IPS-NIHi7 (cell line): ENCODE measurements around the gene MUC5B.
"Not testable (repeated sequence)": the region's sequence is repeated elsewhere in the genome, so short reads cannot be mapped to it uniquely, and the experiment has no call there.

Experiments
- DNase-seq: peaks from one replicate; pipeline ENCODE4 v3.0.0; 2012; ENCODE audit warnings: mixed read lengths; ENCODE audit errors: extremely low spot score

Gene MUC5B

DNA sequence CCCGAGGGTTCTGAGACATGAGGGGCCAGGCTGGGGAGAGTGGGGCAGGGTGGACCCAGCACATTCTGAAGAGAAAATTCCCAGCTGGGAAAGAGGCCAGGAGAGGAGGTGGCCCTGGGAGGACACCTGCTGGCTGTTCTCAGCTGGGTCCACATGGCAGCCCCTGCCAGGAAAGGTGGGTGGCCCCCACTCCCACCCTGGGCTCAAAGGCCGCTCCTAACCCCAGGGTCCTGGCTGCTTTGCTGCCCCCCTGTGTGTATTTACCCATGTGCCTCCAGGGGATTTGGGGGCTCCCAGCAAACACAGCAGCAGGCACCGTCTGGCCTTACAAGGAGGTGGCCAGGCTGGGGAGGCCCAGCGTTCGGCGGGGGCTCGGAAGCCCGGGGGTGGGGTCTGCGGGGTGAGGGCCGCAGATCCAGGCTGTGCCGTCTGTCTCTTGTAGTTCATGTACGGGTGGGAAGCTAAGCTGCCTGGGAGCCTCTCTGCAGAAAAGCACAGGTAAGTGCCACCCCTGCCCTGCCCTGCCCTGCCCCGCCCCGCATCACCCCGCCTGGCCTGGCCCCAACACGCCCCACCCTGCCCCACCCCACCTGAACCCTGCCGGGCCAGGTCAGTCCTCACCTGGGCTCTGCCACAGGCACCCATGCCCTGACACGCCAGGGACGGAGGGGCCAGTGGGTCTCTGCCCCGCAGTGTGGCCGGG is 10.6 kb downstream of the MUC5B start:
- no peak for DNase-seq

- DNase-seq, result no peak
Measured at GRCh38 chr11:1234054-1234720, 11.3 kb downstream of the MUC5B start.

GRCh38 chr11:1234771-1235305 is 12.0 kb downstream of the MUC5B start:
- DNase-seq, result no peak

DNA sequence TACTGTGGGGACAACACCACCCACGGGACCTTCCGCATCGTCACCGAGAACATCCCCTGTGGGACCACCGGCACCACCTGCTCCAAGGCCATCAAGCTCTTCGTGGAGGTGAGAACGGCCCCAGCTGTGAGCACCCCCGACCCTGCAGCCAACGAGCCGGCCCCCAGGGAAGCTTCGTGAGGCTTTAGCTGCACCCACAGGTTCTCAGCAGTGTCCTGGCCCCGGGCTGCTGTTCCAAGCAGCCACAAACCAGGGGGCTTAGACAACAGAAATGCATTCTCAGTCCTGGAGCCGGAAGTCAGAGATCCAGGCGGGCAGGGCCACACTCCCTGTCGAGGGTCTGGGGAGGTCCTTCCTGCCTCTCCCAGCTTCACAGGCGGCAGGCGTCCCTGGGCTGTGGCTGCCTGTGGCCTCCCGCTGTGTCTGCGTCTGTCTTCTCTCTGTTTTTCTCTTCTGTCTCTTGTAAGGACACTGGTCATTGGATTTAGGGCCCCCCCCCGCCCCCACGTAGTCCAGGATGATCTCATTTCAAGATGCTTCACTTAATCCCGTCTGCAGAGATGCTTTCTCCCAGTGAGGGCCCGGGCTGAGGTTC is 12.5 kb downstream of the MUC5B start:
- no peak for DNase-seq

- DNase-seq, result no peak
Measured at GRCh38 chr11:1235901-1236315, 13.0 kb downstream of the MUC5B start.

DNA sequence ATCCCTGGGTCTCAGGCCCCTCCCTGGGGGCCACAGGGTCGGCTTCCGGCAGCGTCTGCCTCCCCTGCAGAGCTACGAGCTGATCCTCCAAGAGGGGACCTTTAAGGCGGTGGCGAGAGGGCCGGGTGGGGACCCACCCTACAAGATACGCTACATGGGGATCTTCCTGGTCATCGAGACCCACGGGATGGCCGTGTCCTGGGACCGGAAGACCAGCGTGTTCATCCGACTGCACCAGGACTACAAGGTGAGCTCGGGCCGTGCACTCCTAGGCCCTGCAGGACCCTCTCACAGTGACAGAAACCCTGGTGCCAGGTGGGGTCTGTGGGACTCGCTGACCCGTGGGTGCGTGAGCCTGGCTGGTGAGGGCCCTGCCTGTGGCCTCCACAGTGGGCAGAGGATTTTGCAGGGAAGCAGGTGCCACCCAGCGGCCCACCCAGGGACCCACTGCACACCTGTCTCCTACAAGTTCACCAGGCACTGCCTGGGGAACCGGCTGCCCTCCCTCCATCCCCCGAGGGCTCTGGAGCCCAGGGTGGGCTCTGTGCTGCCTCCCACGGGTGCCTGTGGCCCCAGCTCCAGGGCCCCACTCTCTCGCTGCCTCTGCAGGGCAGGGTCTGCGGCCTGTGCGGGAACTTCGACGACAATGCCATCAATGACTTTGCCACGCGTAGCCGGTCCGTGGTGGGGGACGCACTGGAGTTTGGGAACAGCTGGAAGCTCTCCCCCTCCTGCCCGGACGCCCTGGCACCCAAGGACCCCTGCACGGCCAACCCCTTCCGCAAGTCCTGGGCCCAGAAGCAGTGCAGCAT is 13.7 kb downstream of the MUC5B start:
- DNase-seq, result no peak

- no peak for DNase-seq
Measured at GRCh38 chr11:1237128-1237580, 14.3 kb downstream of the MUC5B start.

GRCh38 chr11:1237851-1238250 is 15.0 kb downstream of the MUC5B start:
- DNase-seq, result no peak

DNA sequence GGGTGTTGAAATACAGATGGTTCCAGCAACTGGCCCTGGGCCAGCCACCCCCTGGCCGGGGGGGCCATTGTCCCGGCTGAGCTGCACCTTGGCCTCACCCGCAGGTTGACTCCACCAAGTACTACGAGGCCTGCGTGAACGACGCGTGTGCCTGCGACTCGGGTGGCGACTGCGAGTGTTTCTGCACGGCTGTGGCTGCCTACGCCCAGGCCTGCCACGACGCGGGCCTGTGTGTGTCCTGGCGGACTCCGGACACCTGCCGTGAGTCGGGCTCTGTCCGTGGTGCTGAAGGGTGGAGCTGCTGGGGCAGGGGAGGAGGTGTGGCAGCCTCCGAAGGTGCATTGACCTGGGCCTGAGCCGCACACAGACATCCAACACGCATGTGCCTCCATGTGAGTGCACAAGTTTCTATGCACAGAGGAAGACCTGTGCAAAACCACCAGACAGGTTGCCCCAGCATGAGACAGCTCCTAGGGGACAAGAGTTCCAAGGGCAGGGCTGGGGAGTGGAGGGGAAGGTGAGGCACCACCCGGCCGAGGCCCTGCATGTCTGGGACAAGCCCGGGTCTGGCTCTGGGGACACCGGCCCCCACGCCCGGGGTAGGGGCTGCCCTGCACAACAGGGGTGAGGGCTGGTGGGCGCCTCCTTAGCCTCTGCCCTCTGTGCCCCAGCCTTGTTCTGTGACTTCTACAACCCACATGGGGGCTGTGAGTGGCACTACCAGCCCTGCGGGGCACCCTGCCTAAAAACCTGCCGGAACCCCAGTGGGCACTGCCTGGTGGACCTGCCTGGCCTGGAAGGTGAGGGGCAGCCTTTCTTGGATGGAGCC is 16.1 kb downstream of the MUC5B start:
- peak; percentile 93 for DNase-seq

DNA sequence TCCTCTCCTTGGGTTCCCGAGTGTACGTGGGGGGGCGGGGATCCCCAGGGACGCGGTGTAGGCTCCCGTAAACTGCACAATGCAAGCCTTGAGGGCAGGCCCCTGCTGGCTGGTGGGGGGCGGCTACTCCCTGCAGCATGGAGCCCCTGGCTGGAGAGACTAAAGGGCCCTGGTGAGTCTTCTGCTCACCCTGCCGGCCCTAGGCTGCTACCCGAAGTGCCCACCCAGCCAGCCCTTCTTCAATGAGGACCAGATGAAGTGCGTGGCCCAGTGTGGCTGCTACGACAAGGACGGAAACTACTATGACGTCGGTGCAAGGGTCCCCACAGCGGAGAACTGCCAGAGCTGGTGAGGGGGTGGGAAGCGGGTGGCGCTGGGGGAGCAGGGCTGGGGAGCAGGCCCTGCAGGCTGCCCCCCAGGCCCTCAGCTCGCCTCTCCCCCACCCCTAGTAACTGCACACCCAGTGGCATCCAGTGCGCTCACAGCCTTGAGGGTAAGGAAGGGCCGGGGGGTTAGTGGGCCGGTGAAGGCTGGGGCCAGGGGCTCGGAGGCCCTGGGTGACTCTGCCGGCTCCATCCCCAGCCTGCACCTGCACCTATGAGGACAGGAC is 16.8 kb downstream of the MUC5B start:
- no peak for DNase-seq

GRCh38 chr11:1240771-1241170 is 17.9 kb downstream of the MUC5B start:
- DNase-seq, result no peak

DNA sequence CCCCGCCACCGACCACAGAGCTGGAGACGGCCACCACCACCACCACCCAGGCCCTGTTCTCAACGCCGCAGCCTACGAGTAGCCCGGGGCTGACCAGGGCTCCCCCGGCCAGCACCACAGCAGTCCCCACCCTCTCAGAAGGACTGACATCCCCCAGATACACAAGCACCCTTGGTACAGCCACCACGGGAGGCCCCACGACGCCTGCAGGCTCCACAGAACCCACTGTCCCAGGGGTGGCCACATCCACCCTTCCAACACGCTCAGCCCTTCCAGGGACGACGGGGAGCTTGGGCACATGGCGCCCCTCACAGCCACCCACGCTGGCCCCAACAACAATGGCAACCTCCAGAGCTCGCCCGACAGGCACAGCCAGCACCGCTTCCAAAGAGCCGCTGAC is 18.8 kb downstream of the MUC5B start:
- DNase-seq, result no peak

DNA sequence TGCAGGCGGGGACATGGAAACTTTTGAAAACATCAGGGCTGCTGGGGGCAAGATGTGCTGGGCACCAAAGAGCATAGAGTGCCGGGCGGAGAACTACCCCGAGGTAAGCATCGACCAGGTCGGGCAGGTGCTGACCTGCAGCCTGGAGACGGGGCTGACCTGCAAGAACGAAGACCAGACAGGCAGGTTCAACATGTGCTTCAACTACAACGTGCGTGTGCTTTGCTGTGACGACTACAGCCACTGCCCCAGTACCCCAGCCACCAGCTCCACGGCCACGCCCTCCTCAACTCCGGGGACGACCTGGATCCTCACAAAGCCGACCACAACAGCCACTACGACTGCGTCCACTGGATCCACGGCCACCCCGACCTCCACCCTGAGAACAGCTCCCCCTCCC is 19.4 kb downstream of the MUC5B start:
- DNase-seq, result no peak

DNA sequence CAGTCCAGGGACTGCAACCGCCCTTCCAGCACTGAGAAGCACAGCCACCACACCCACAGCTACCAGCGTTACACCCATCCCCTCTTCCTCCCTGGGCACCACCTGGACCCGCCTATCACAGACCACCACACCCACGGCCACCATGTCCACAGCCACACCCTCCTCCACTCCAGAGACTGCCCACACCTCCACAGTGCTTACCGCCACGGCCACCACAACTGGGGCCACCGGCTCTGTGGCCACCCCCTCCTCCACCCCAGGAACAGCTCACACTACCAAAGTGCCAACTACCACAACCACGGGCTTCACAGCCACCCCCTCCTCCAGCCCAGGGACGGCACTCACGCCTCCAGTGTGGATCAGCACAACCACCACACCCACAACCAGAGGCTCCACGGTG is 19.9 kb downstream of the MUC5B start:
- DNase-seq, result not testable (repeated sequence)

- DNase-seq, result not testable (repeated sequence)
Measured at GRCh38 chr11:1243521-1243920, 20.7 kb downstream of the MUC5B start.

DNA sequence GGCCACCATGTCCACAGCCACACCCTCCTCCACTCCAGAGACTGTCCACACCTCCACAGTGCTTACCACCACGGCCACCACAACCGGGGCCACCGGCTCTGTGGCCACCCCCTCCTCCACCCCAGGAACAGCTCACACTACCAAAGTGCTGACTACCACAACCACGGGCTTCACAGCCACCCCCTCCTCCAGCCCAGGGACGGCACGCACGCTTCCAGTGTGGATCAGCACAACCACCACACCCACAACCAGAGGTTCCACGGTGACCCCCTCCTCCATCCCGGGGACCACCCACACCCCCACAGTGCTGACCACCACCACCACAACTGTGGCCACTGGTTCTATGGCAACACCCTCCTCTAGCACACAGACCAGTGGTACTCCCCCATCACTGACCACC is 21.7 kb downstream of the MUC5B start:
- not testable (repeated sequence) for DNase-seq

DNA sequence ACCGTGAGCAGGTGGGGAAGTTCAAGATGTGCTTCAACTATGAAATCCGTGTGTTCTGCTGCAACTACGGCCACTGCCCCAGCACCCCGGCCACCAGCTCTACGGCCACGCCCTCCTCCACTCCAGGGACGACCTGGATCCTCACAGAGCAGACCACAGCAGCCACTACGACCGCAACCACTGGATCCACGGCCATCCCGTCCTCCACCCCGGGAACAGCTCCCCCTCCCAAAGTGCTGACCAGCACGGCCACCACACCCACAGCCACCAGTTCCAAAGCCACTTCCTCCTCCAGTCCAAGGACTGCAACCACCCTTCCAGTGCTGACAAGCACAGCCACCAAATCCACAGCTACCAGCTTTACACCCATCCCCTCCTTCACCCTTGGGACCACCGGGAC is 22.9 kb downstream of the MUC5B start:
- not testable (repeated sequence) for DNase-seq

GRCh38 chr11:1246301-1246700 is 23.4 kb downstream of the MUC5B start:
- DNase-seq, result not testable (repeated sequence)

DNA sequence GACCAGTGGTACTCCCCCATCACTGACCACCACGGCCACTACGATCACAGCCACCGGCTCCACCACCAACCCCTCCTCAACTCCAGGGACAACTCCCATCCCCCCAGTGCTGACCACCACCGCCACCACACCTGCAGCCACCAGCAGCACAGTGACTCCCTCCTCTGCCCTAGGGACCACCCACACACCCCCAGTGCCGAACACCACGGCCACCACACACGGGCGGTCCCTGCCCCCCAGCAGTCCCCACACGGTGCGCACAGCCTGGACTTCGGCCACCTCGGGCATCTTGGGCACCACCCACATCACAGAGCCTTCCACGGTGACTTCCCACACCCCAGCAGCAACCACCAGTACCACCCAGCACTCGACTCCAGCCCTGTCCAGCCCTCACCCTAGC is 24.2 kb downstream of the MUC5B start:
- not testable (repeated sequence) for DNase-seq

- DNase-seq, result not testable (repeated sequence)
Measured at GRCh38 chr11:1248951-1249350, 26.1 kb downstream of the MUC5B start.
